ENCODE data around the gene PDGFRA.
A peak's percentile ranks its signal among the peaks of the same experiment; 100 is the strongest.
"Not testable (repeated sequence)": the region's sequence is repeated elsewhere in the genome, so short reads cannot be mapped to it uniquely, and the experiment has no call there.

The PDGFRA gene

GRCh38 chr4:54320826-54321685 lies 92.0 kb downstream of the PDGFRA start:
- DNase-seq (ENCODE audit: low read depth in 2 of 2) = no peak

GRCh38 chr4:54322818-54323417 lies 93.8 kb downstream of the PDGFRA start:
- DNase-seq (ENCODE audit: low read depth in 2 of 2) = peak in 1 of 2 donors; percentile 3

GRCh38 chr4:54330896-54331295 lies 101.8 kb downstream of the PDGFRA start:
- DNase-seq (ENCODE audit: low read depth in 2 of 2) = no peak

- no peak for DNase-seq (ENCODE audit: low read depth in 2 of 2)
Observed at GRCh38 chr4:54332542-54332941, 103.4 kb downstream of the PDGFRA start.

- no peak for DNase-seq (ENCODE audit: low read depth in 2 of 2)
Observed at GRCh38 chr4:54333657-54334056, 104.6 kb downstream of the PDGFRA start.

- DNase-seq (ENCODE audit: low read depth in 2 of 2) = not testable (repeated sequence)
Observed at GRCh38 chr4:54334769-54335168, 105.7 kb downstream of the PDGFRA start.

- DNase-seq (ENCODE audit: low read depth in 2 of 2) = no peak
Observed at GRCh38 chr4:54337009-54337408, 107.9 kb downstream of the PDGFRA start.

- not testable (repeated sequence) for DNase-seq (ENCODE audit: low read depth in 2 of 2)
Observed at GRCh38 chr4:54342067-54342466, 113.0 kb downstream of the PDGFRA start.
